Activated CD4-positive, CD25-positive, alpha-beta regulatory T cell treated with anti-CD3 and anti-CD28 coated beads, Interleukin-2, amount 50 U/mL, for 16 hours (primary cell): Measurements from ENCODE around the gene ACTL6B.

Source experiments
- DNase-seq: peaks from one replicate; pipeline ENCODE4 v3.0.0-alpha.2; 2020; ENCODE audit warnings: low read depth, low spot score

ACTL6B gene

GRCh38 chr7:100683659-100684533 is 27.6 kb upstream of the ACTL6B start:
- no peak for DNase-seq

GRCh38 chr7:100682991-100683658 is 26.9 kb upstream of the ACTL6B start:
- DNase-seq: no peak

- DNase-seq: no peak
These were observed 26.0 kb upstream of the ACTL6B start for GRCh38 chr7:100682228-100682741.

GRCh38 chr7:100681491-100682227 is 25.4 kb upstream of the ACTL6B start:
- no peak for DNase-seq

- no peak for DNase-seq
These were observed 24.5 kb upstream of the ACTL6B start for GRCh38 chr7:100680576-100681271.

- no peak for DNase-seq
These were observed 23.8 kb upstream of the ACTL6B start for GRCh38 chr7:100679927-100680575.

- no peak for DNase-seq
These were observed 23.1 kb upstream of the ACTL6B start for GRCh38 chr7:100679129-100679926.

GRCh38 chr7:100678291-100678984 is 22.2 kb upstream of the ACTL6B start:
- DNase-seq: no peak

GRCh38 chr7:100677308-100678267 is 21.3 kb upstream of the ACTL6B start:
- DNase-seq: no peak

GRCh38 chr7:100676501-100677306 is 20.5 kb upstream of the ACTL6B start:
- no peak for DNase-seq

- DNase-seq: peak; percentile 76
These were observed 19.5 kb upstream of the ACTL6B start for GRCh38 chr7:100675581-100676350.

GRCh38 chr7:100675105-100675451 is 18.8 kb upstream of the ACTL6B start:
- DNase-seq: no peak

GRCh38 chr7:100674411-100675104 is 18.3 kb upstream of the ACTL6B start:
- no peak for DNase-seq

GRCh38 chr7:100673942-100674410 is 17.7 kb upstream of the ACTL6B start:
- DNase-seq: no peak

GRCh38 chr7:100673302-100673941 is 17.2 kb upstream of the ACTL6B start, which contains the start of gene GNB2:
Gene GNB2, plus strand, starts transcription at chr7:100673740. Its CDS starts 2,526 bp downstream, at chr7:100676266.
- peak; percentile 93 for DNase-seq
